Neural progenitor cell (in vitro differentiated cells): ENCODE results near the gene DPM3. TPM values are rescaled to one million over a fixed set of nuclear protein-coding genes. Genes with fewer than 3 reads are reported as not detected.

Experiments used
- DNase-seq: peaks from one replicate; pipeline ENCODE4 v3.0.0-alpha.2; 2016; ENCODE audit warnings: low spot score
- H2AFZ ChIP-seq: fragments of 200-600 bp; sonication (generic); replicated peaks from 2 replicates; pipeline ENCODE4 v1.6.1; 2016; ENCODE audit warnings: antibody characterized with exemption
- H3F3A ChIP-seq: fragments of 200-600 bp; sonication (generic); 2 replicates; pipeline ENCODE4 v1.6.1; 2016; ENCODE audit warnings: antibody characterized with exemption, low read depth
- H3K27ac ChIP-seq: fragments of 200-600 bp; sonication (generic); 2 replicates; pipeline ENCODE4 v1.5.1; 2016; ENCODE audit warnings: mild to moderate bottlenecking
- H3K27me3 ChIP-seq: fragments of 200-600 bp; sonication (generic); 2 replicates; pipeline ENCODE4 v1.6.1; 2016; ENCODE audit warnings: mild to moderate bottlenecking, moderate library complexity
- H3K36me3 ChIP-seq: fragments of 200-600 bp; sonication (generic); 2 replicates; pipeline ENCODE4 v1.5.1; 2016
- H3K4me1 ChIP-seq: fragments of 200-600 bp; sonication (generic); 2 replicates; pipeline ENCODE4 v1.6.1; 2016; ENCODE audit warnings: mixed run types
- H3K4me2 ChIP-seq: fragments of 200-600 bp; sonication (generic); 2 replicates; pipeline ENCODE4 v1.6.1; 2016
- H3K4me3 ChIP-seq: fragments of 200-600 bp; sonication (generic); 2 replicates; pipeline ENCODE4 v1.5.1; 2016
- H3K79me2 ChIP-seq: fragments of 200-600 bp; sonication (generic); 2 replicates; pipeline ENCODE4 v1.6.1; 2016; ENCODE audit warnings: low read depth
- H3K9ac ChIP-seq: fragments of 200-600 bp; sonication (generic); 2 replicates; pipeline ENCODE4 v1.6.1; 2016
- H3K9me3 ChIP-seq: fragments of 200-600 bp; sonication (generic); 2 replicates; pipeline ENCODE4 v1.5.1; 2016; ENCODE audit warnings: low read depth
- H4K20me1 ChIP-seq: fragments of 200-600 bp; sonication (generic); 2 replicates; pipeline ENCODE4 v1.6.1; 2016; ENCODE audit warnings: low read depth
- H3K27ac Mint-ChIP-seq: 3 replicates; pipeline ENCODE4 v1.8.0; 2021; ENCODE audit warnings: mixed read lengths
- H3K27me3 Mint-ChIP-seq: 2 replicates; pipeline ENCODE4 v1.8.0; 2022; ENCODE audit warnings: low read depth, mild to moderate bottlenecking, inconsistent platforms, moderate library complexity, mixed read lengths; ENCODE audit not compliant: insufficient read depth
- H3K36me3 Mint-ChIP-seq: 3 replicates; pipeline ENCODE4 v1.8.0; 2021; ENCODE audit warnings: mixed read lengths
- H3K4me1 Mint-ChIP-seq: 3 replicates; pipeline ENCODE4 v1.8.0; 2021; ENCODE audit warnings: mixed read lengths
- H3K4me3 Mint-ChIP-seq: 3 replicates; pipeline ENCODE4 v1.8.0; 2021; ENCODE audit warnings: mild to moderate bottlenecking, moderate library complexity, mixed read lengths
- H3K9me3 Mint-ChIP-seq: 3 replicates; pipeline ENCODE4 v1.8.0; 2020; ENCODE audit warnings: mixed read lengths
- CTCF ChIP-seq: fragments of 200-600 bp; sonication (generic); IDR thresholded peaks from 2 replicates; pipeline ENCODE4 v1.5.1; 2017; ENCODE audit warnings: antibody characterized with exemption, mild to moderate bottlenecking
- EZH2 ChIP-seq: fragments of 200-600 bp; sonication (generic); IDR thresholded peaks from 2 replicates; pipeline ENCODE4 v1.6.1; 2017; ENCODE audit warnings: antibody characterized with exemption, mild to moderate bottlenecking, moderate library complexity
- EZH2phosphoT487 ChIP-seq: fragments of 200-600 bp; sonication (generic); IDR thresholded peaks from 2 replicates; pipeline ENCODE4 v1.6.1; 2017; ENCODE audit warnings: antibody characterized with exemption
- total RNA-seq: library from RNA; depleted of rRNA; stranded (reverse); fragments of >200 nt; gene quantifications from 2 replicates; pipeline ENCODE4 v1.2.3, GENCODE V29; 2015; ENCODE audit warnings: low replicate concordance

The DPM3 gene
- total RNA-seq, 1 donor from 2014 or later: 16.8 TPM

- Histone ChIP-seq H3K27ac (no peak overlapping the region), H4K20me1 (peaks cover 13% of the 10 kb centered on the region), H3K79me2 (no peaks in the 10 kb centered on the region), H3F3A (peaks cover 39% of the 10 kb centered on the region), H3K9me3 (no peaks in the 10 kb centered on the region), H3K4me1 (peaks cover 59% of the 10 kb centered on the region), H3K36me3 (no peaks in the 10 kb centered on the region), H2AFZ (peak overlapping the region; percentile 80), H3K9ac (no peak overlapping the region), H3K4me2 (peak overlapping the region; percentile 95), H3K27me3 (peaks cover 90% of the 10 kb centered on the region), H3K4me3 (peak overlapping the region; percentile 64)
- H3K27me3 Mint-ChIP-seq: peaks cover 56% of the 10 kb centered on the region
- peaks cover 48% of the 10 kb centered on the region for H3K4me1 Mint-ChIP-seq
- TF ChIP-seq CTCF: no peak
- peak; percentile 37 for TF ChIP-seq EZH2
- H3K27ac Mint-ChIP-seq: no peak overlapping the region
- H3K36me3 Mint-ChIP-seq: no peaks in the 10 kb centered on the region
- H3K9me3 Mint-ChIP-seq: no peaks in the 10 kb centered on the region
- H3K4me3 Mint-ChIP-seq: peak overlapping the region; percentile 90
- peak; percentile 63 for DNase-seq
Measured at GRCh38 chr1:155126556-155127104, 13.7 kb downstream of the DPM3 start.

- peaks cover 39% of the 10 kb centered on the region for H3F3A ChIP-seq
- H3K79me2 ChIP-seq: no peaks in the 10 kb centered on the region
- Mint-ChIP-seq H3K27me3 (peaks cover 59% of the 10 kb centered on the region), H3K36me3 (no peaks in the 10 kb centered on the region), H3K4me3 (peak overlapping the region; percentile 90), H3K9me3 (no peaks in the 10 kb centered on the region), H3K27ac (no peak overlapping the region), H3K4me1 (peaks cover 47% of the 10 kb centered on the region)
- H3K4me1 ChIP-seq: peaks cover 59% of the 10 kb centered on the region
- peak overlapping the region; percentile 64 for H3K4me3 ChIP-seq
- no peak overlapping the region for H3K27ac ChIP-seq
- H4K20me1 ChIP-seq: peaks cover 13% of the 10 kb centered on the region
- H3K9me3 ChIP-seq: no peaks in the 10 kb centered on the region
- H3K36me3 ChIP-seq: no peaks in the 10 kb centered on the region
- peaks cover 95% of the 10 kb centered on the region for H3K27me3 ChIP-seq
- H3K4me2 ChIP-seq: peak overlapping the region; percentile 95
- peak overlapping the region; percentile 80 for H2AFZ ChIP-seq
- TF ChIP-seq EZH2phosphoT487 (peak; percentile 50), CTCF (no peak), EZH2 (peak; percentile 43)
- H3K9ac ChIP-seq: no peak overlapping the region
- DNase-seq: peak; percentile 70
Measured at GRCh38 chr1:155125946-155126555, 14.3 kb downstream of the DPM3 start.

- Histone ChIP-seq H2AFZ (peak overlapping the region; percentile 80), H3K9me3 (no peaks in the 10 kb centered on the region), H3K9ac (no peak overlapping the region), H4K20me1 (peaks cover 13% of the 10 kb centered on the region), H3K27ac (no peak overlapping the region), H3K4me1 (peaks cover 59% of the 10 kb centered on the region), H3K79me2 (no peaks in the 10 kb centered on the region), H3K4me3 (peak overlapping the region; percentile 64), H3K27me3 (peaks cover 97% of the 10 kb centered on the region), H3F3A (peaks cover 39% of the 10 kb centered on the region), H3K36me3 (no peaks in the 10 kb centered on the region), H3K4me2 (peak overlapping the region; percentile 95)
- peak; percentile 46 for DNase-seq
- Mint-ChIP-seq H3K27ac (no peak overlapping the region), H3K27me3 (peaks cover 56% of the 10 kb centered on the region), H3K4me1 (peaks cover 42% of the 10 kb centered on the region), H3K36me3 (no peaks in the 10 kb centered on the region), H3K9me3 (no peaks in the 10 kb centered on the region), H3K4me3 (peak overlapping the region; percentile 80)
- TF ChIP-seq EZH2 (no peak), EZH2phosphoT487 (no peak), CTCF (no peak)
Measured at GRCh38 chr1:155125511-155125945, 14.8 kb downstream of the DPM3 start.
